Measurements from ENCODE around the gene NRROS.
"Not testable (repeated sequence)": the region's sequence is repeated elsewhere in the genome, so short reads cannot be mapped to it uniquely, and the experiment has no call there.

NRROS gene

GRCh38 chr3:196639483-196640296 is at the start of gene NRROS:
Gene NRROS (plus strand): TSS chr3:196639694. CDS start chr3:196654540, 14,846 bp downstream.
- peak; percentile 76 for DNase-seq

- DNase-seq: no peak
These were observed 49.2 kb upstream of the NRROS start for GRCh38 chr3:196590279-196590678.

- no peak for DNase-seq
These were observed 43.1 kb upstream of the NRROS start for GRCh38 chr3:196596355-196596754.

GRCh38 chr3:196597971-196598733 is 41.3 kb upstream of the NRROS start:
- DNase-seq: not testable (repeated sequence)

- DNase-seq: no peak
These were observed 39.8 kb upstream of the NRROS start for GRCh38 chr3:196599734-196600128.

GRCh38 chr3:196600359-196600758 is 39.1 kb upstream of the NRROS start:
- DNase-seq: no peak

DNA sequence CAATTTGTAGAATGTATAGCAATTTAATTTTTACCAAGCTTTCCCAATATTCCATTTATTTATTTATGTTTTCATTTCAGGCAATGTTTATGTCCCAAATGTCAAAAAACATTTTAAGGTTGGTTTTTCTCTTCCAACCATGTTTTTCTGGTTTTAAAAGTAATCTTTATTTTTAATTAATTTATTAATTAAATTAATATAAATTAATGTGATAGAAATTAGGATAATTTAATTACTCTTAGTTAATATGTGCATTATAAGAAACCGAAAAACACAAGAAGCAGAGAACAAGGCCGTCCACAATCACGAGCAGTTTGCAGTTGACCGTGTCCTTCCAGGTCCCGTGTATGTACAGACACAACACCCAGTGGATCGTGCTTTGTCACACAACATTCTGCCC is 36.8 kb upstream of the NRROS start:
- no peak for DNase-seq

DNA sequence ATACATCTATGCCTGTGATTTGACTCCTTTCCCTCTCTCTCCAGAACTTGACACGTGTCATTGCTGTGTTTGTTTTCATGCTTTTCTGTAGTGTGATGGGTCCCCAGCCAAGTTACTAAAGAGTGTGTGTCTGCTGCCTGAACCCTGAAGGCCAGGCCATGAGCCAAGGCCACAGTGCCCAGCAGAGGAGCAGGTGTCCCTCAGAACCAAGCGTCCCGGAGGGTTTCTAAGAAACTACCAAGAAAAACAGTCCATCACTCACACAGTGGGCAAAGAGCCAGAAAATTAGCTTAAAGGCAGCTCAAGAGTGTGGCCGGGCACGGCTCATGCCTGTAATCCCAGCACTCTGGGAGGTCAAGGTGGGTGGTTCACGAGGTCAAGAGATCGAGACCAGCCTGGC is 35.8 kb upstream of the NRROS start:
- no peak for DNase-seq

DNA sequence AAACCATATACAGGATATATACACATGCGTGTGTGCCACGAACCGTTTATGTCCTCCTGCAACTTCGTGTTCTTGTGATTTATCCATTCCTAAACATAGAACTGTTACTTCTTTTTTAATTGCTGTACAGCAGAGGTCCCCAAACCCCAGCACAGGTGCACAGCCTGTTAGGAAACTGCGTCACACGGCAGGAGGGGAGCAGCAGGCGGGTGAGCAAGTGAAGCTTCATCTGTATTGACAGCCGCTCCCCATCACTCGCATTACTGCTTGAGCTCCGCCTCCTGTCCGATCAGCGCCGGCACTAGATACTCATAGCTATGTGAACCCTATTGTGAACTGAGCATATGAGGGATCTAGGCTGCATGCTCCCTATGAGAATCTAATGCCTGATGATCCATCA is 34.9 kb upstream of the NRROS start:
- no peak for DNase-seq

GRCh38 chr3:196608693-196609092 is 30.8 kb upstream of the NRROS start:
- no peak for DNase-seq

DNA sequence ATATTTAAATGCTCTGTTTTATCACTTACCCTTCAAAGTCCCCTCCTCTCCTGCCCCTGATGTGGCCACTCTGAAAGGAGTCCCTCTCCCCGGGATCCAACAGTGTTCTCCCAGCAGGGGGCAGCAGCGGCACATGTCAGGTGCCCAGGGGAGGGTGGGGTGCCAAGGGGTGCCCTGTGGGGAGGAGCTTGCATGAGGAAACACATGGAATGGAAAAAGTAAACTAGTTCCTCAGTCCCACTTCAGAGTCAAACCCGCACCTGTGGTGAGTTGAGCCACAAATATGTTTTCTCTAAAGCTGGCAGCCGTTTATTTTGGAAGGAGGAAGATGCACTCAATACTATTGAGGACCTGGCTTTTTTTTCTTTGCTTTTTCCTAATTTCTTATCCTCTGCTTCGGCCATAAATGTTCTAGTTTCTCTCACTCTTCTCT is 30.1 kb upstream of the NRROS start:
- DNase-seq: peak; percentile 84

DNA sequence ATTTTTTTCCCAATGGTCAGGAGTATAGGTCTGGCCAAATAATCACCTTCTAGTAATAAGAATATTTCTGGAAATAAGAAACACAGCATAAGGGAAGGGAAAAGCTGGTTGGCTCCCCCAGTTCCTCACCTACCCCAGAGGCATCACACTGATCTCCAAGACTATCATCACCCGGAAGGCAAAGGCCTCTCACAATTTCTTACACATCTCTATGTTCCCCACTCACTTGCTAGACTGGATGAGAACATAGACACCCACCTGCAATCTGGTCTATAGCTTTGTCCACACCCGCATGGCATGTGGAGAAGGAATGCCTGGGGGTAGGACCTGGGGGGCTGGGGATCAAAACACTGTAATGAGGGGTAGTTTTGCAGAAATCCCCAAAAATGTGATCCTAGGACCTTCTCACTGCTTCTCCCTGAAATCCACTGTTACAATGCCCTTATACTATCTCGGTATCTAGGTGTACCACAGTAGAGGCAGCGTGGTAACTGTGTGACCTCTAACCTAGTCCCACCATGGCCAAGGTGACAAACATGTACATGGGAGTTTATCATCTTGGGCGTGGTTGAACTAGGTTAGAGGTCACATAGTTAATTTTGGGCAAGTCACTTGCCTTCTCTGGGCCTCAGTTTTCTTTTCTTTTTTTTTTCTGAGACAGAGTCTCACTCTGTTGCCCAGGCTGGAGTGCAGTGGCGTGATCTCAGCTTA is 29.5 kb upstream of the NRROS start:
- no peak for DNase-seq

- no peak for DNase-seq
These were observed 27.6 kb upstream of the NRROS start for GRCh38 chr3:196611761-196612483.

GRCh38 chr3:196615234-196615633 is 24.3 kb upstream of the NRROS start:
- not testable (repeated sequence) for DNase-seq

GRCh38 chr3:196617256-196617655 is 22.2 kb upstream of the NRROS start:
- DNase-seq: no peak

DNA sequence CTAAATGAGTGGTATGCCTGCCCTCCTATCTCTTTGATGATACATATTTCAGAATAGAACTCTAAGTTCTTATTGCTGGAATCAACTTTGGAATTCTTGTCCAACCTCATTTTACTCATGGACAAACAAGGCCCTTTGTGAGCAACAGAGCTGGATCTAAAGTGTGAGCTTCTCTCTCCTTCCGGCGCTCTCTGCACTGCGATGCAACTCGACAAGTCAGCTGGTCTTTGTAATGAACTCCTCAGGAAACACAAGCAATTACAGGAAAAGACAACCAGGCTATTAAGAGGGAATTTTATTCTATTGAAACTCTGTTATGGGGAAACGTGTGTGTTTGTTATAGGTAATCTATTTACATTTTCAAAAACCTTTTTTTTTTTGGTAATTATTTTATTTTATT is 20.3 kb upstream of the NRROS start:
- no peak for DNase-seq

- not testable (repeated sequence) for DNase-seq
These were observed 19.9 kb upstream of the NRROS start for GRCh38 chr3:196619627-196620026.

GRCh38 chr3:196620161-196620604 is 19.3 kb upstream of the NRROS start:
- no peak for DNase-seq

DNA sequence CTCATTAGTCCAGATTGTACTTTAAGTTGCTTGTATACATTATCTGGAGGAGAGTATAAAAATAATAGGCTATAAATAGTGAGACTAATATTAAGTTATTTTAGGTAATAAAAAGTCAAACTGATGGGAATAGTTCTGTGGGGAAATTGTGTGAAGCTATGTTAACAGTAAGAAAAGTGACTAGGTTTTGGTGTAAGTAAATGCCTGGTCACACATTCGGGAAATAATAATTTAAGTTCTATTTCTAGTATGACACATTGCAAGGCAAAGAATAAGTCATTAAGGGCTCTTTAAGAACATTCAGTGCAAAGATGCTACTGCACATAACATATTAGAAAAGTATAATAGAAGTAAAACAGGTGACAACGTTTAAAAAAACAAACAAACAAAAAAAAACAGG is 18.8 kb upstream of the NRROS start:
- no peak for DNase-seq

DNA sequence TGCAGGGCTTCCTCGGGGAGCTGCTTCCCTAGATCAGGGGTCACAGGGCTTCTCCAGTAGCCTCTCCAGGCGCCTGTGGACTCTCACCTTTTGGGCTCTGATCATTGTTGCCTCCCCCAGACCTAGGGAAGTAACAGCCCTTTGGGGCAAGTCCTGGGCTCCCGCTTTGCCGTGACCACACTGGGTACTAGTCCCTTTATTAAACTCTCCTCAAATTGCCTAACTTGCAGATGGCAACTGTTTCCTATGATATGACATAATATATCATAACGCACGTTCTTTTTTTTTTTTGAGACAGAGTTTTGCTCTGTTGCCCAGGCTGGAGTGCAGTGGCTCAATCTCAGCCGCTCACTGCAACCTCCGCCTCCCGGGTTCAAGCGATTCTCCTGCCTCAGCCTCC is 17.9 kb upstream of the NRROS start:
- no peak for DNase-seq

DNA sequence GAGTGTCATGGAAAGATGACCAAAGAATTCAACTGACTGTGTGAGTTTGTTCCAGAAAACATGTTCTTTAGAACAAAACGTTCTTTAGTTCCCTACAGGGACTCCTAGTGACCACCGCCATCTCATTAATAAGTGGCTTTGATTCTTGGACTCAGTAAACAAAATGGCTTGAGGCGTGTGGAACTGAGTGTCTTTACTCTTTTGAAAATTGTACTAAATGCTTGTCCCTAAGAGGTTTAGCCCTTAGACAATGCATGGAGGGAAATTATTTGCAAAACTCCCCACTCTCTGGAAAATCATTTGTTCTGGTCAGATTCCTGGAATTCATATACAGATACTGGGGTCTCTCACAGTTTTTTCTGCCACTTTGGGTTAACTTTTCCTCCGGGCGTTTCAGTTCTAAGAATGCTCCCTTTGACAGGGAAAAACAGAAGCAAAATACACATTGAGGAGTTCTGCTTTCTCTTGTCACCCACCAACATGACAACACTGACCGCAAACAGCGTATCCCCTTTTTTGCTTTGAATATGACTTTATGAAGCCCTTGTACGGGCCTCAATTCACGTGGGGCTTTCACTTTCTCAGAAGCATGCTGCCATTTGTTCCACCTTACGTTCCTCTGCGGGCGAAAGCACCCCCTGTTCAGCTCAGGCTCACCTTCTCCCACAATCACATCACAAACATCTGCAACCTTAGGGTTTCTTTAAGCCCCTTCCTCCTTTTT is 15.3 kb upstream of the NRROS start:
- no peak for DNase-seq

GRCh38 chr3:196624907-196625306 is 14.6 kb upstream of the NRROS start:
- DNase-seq: no peak

All from left hindlimb (tissue), 1 donor.